ENCODE measurements around the gene SPTBN1. TPM values are rescaled to one million over a fixed set of nuclear protein-coding genes. Genes with fewer than 3 reads are reported as not detected.

SPTBN1 gene
- total RNA-seq, 3 donors from 2014 or later (not counting 1 experiment from before 2014, with no cell fraction given), result 65.7 to 142 (median 68.3) TPM

DNA sequence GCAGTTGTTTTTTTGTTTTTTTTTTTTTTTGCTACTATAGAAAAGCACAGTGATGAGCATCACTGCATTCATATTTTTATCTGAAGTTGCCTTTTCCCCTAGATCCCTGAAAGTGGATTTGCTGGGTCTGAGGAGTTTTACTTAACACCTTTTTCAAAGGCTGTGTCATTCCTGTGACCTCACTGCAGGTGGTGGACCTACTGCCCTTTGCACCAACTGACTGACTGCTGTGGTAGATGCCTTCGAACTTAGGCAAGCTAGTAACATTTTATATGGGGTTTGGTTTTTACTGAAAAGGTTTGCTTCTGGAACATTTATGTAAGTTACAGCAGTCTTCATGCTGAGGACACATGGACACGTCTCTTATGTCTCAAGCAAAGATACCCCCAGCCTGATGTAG lies 36.2 kb downstream of the SPTBN1 start:
- Histone ChIP-seq H3K36me3 (ENCODE audit: control insufficient read depth, insufficient read depth, low read length) (no peaks in the 10 kb centered on the region), H3K27me3 (ENCODE audit: control insufficient read depth, insufficient read depth, low read length) (no peaks in the 10 kb centered on the region), H3K4me3 (ENCODE audit: low read length) (no peak overlapping the region), H3K27ac (ENCODE audit: low read length) (no peak overlapping the region), H3K9me3 (ENCODE audit: control insufficient read depth, insufficient read depth, low read length) (no peaks in the 10 kb centered on the region), H3K4me1 (ENCODE audit: control insufficient read depth, insufficient read depth, low read length) (no peaks in the 10 kb centered on the region)
- ATAC-seq (no peak), DNase-seq (no peak)
- H3K4me1 Mint-ChIP-seq, result no peaks in the 10 kb centered on the region
- H3K4me3 Mint-ChIP-seq, result no peak overlapping the region
- intact Hi-C loops (cut with micrococcal nuclease), result no loop called here
- no peaks in the 10 kb centered on the region for H3K9me3 Mint-ChIP-seq
- 95% methylated on average over 2 of the region's 2 CpGs for WGBS (ENCODE audit: insufficient coverage)
- no peak overlapping the region for H3K27ac Mint-ChIP-seq
- peaks cover 13 to 16% of the 10 kb centered on the region in 2 donors for H3K27me3 Mint-ChIP-seq (ENCODE audit: low read depth in 2 of 2)
- TF ChIP-seq, protein P1, sequence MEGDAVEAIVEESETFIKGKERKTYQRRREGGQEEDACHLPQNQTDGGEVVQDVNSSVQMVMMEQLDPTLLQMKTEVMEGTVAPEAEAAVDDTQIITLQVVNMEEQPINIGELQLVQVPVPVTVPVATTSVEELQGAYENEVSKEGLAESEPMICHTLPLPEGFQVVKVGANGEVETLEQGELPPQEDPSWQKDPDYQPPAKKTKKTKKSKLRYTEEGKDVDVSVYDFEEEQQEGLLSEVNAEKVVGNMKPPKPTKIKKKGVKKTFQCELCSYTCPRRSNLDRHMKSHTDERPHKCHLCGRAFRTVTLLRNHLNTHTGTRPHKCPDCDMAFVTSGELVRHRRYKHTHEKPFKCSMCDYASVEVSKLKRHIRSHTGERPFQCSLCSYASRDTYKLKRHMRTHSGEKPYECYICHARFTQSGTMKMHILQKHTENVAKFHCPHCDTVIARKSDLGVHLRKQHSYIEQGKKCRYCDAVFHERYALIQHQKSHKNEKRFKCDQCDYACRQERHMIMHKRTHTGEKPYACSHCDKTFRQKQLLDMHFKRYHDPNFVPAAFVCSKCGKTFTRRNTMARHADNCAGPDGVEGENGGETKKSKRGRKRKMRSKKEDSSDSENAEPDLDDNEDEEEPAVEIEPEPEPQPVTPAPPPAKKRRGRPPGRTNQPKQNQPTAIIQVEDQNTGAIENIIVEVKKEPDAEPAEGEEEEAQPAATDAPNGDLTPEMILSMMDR (IDR thresholded peaks at IDR 0.05), result no peak
- no peaks in the 10 kb centered on the region for H3K36me3 Mint-ChIP-seq

DNA sequence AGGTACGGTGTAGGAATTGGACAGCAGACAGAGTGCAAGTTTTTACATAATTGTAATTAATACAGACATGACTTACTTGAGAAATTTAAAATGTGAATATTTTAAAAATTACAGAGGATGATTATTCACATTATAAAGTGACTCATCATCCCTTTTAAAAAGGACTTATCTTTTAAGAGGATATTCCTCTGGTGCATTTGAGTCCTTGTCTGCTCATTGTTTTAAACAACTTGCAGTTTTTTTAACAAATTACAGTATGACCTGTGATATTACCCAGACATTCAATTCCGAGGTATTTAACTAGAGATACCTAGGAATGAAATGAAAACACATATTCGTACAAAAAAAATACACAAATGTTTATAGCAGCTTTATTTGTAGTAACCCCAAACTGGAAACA lies 38.0 kb downstream of the SPTBN1 start:
- ATAC-seq (no peak), DNase-seq (no peak)
- Histone ChIP-seq H3K4me3 (ENCODE audit: low read length) (no peak overlapping the region), H3K9me3 (ENCODE audit: control insufficient read depth, insufficient read depth, low read length) (no peaks in the 10 kb centered on the region), H3K4me1 (ENCODE audit: control insufficient read depth, insufficient read depth, low read length) (no peaks in the 10 kb centered on the region), H3K27me3 (ENCODE audit: control insufficient read depth, insufficient read depth, low read length) (no peaks in the 10 kb centered on the region), H3K27ac (ENCODE audit: low read length) (no peak overlapping the region), H3K36me3 (ENCODE audit: control insufficient read depth, insufficient read depth, low read length) (no peaks in the 10 kb centered on the region)
- Mint-ChIP-seq H3K4me3 (no peak overlapping the region), H3K9me3 (no peaks in the 10 kb centered on the region), H3K27ac (no peak overlapping the region), H3K27me3 (ENCODE audit: low read depth in 2 of 2) (peaks cover 10 to 16% of the 10 kb centered on the region in 2 donors), H3K4me1 (no peaks in the 10 kb centered on the region), H3K36me3 (no peaks in the 10 kb centered on the region)
- intact Hi-C loops (cut with micrococcal nuclease), result no loop called here
- TF ChIP-seq, protein P1 (IDR thresholded peaks at IDR 0.05), result no peak
- WGBS (ENCODE audit: insufficient coverage), result no CpG with 5 or more reads among the region's 3 CpGs

DNA sequence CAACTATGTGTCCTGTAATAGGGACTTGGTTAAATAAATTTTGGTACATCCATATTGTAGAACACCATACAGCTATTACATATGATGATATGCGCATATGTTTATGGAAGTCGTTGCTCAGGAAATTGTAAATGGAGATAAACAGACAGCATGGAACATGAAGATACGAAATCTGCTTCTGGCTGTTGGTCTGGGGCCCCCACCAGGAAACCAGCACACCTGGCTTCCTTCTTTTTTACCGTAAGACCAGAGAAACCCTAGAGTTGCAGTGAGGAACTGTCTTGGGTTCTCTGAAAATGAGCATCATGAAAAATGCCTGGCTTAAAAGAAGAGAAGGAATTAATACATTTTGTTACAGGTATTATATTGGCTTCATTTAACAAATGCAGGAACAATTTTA lies 40.8 kb downstream of the SPTBN1 start:
- Histone ChIP-seq H3K4me3 (ENCODE audit: low read length) (no peak overlapping the region), H3K4me1 (ENCODE audit: control insufficient read depth, insufficient read depth, low read length) (no peaks in the 10 kb centered on the region), H3K27me3 (ENCODE audit: control insufficient read depth, insufficient read depth, low read length) (no peaks in the 10 kb centered on the region), H3K9me3 (ENCODE audit: control insufficient read depth, insufficient read depth, low read length) (no peaks in the 10 kb centered on the region), H3K36me3 (ENCODE audit: control insufficient read depth, insufficient read depth, low read length) (no peaks in the 10 kb centered on the region), H3K27ac (ENCODE audit: low read length) (no peak overlapping the region)
- Mint-ChIP-seq H3K9me3 (no peaks in the 10 kb centered on the region), H3K27me3 (ENCODE audit: low read depth in 2 of 2) (peaks cover 6 to 8% of the 10 kb centered on the region in 2 donors), H3K36me3 (no peaks in the 10 kb centered on the region), H3K27ac (no peak overlapping the region), H3K4me1 (no peaks in the 10 kb centered on the region), H3K4me3 (no peak overlapping the region)
- ATAC-seq (no peak), DNase-seq (no peak)
- TF ChIP-seq, protein P1 (IDR thresholded peaks at IDR 0.05), result no peak
- 21% methylated on average over 3 of the region's 4 CpGs for WGBS (ENCODE audit: insufficient coverage)
- intact Hi-C loops (cut with micrococcal nuclease), result no loop called here

All from natural killer cell (primary cell).